HepG2 (cell line): ENCODE data around the gene AP1S3. TPM values are rescaled to one million over a fixed set of nuclear protein-coding genes. Genes with fewer than 3 reads are reported as not detected.
A peak's percentile ranks its signal among the peaks of the same experiment; 100 is the strongest.

Experiments
- ADNP ChIP-seq: sonication (generic); formaldehyde crosslinking; IDR thresholded peaks from 2 replicates; pipeline ENCODE4 v1.4.0; 2020; ENCODE audit warnings: missing genetic modification reagents
- CCAR2 ChIP-seq: fragments of 200-400 bp; formaldehyde crosslinking; optimal IDR thresholded peaks from 2 replicates; pipeline ENCODE3; 2018; ENCODE audit warnings: low read depth, mild to moderate bottlenecking, low read length, moderate library complexity
- MIER2 ChIP-seq: IDR thresholded peaks from 2 replicates; pipeline ENCODE4 v1.6.1; 2016; ENCODE audit warnings: missing biosample characterization, missing genetic modification reagents
- SIN3A ChIP-seq: IDR thresholded peaks from 2 replicates; pipeline ENCODE4 v1.6.1; 2011; ENCODE audit warnings: low read depth, mild to moderate bottlenecking, control low read depth, low read length, borderline replicate concordance
- ZNF547 ChIP-seq: sonication (generic); formaldehyde crosslinking; IDR thresholded peaks from 2 replicates; pipeline ENCODE4 v1.5.1; 2020; ENCODE audit warnings: mild to moderate bottlenecking, missing genetic modification reagents
- ZNF569 ChIP-seq: sonication (generic); formaldehyde crosslinking; IDR thresholded peaks from 2 replicates; pipeline ENCODE4 v1.5.0; 2020; ENCODE audit warnings: mild to moderate bottlenecking, missing genetic modification reagents, moderate library complexity, borderline replicate concordance
- ZNF644 ChIP-seq: IDR thresholded peaks from 2 replicates; pipeline ENCODE4 v1.6.1; 2016; ENCODE audit warnings: low read depth
- polyA plus RNA-seq, 8 experiments: library from polyadenylated mRNA; depleted of rRNA in 3 of 8; stranded (reverse) in 7 of 8; unstranded in 1 of 8; fragments of >200 nt; fragmentation: Illumina TruSeq in 4 of 8; extraction: Trizol in 4 of 8; gene quantifications; 2 replicates each; pipeline versions ENCODE4 v1.2.1 to v1.2.3, GENCODE V29; 2011 to 2016; ENCODE audit warnings: low read depth in 4 of 8, missing spikeins in 1 of 8, mixed read lengths in 1 of 8; ENCODE audit not compliant: insufficient read depth in 1 of 8
- total RNA-seq, 5 experiments: library from RNA; depleted of rRNA; stranded (reverse); fragments of >200 nt; fragmentation: Illumina TruSeq; extraction: Trizol; gene quantifications; 2 replicates each; pipeline ENCODE4 v1.2.3, GENCODE V29; 2016; ENCODE audit warnings: low read depth in 1 of 5
- TF ChIP-seq, protein P1 (sequence below): sonication (generic); formaldehyde crosslinking; conservative IDR thresholded peaks from 2 replicates; pipeline ENCODE4 v1.4.0; 2020; ENCODE audit warnings: missing genetic modification reagents
- TF ChIP-seq, protein P2 (sequence below): sonication (generic); formaldehyde crosslinking; IDR thresholded peaks from 2 replicates; pipeline ENCODE4 v1.4.0; 2020; ENCODE audit warnings: mild to moderate bottlenecking, missing genetic modification reagents
- TF ChIP-seq, protein P3 (sequence below): sonication (generic); formaldehyde crosslinking; conservative IDR thresholded peaks from 2 replicates; pipeline ENCODE4 v1.4.0; 2020; ENCODE audit warnings: missing genetic modification reagents
- TF ChIP-seq, protein P4 (sequence below): IDR thresholded peaks from 2 replicates; pipeline ENCODE4 v1.6.1; 2016
- TF ChIP-seq, protein P5 (sequence below): sonication (generic); formaldehyde crosslinking; IDR thresholded peaks from 2 replicates; pipeline ENCODE4 v1.4.0; 2020; ENCODE audit warnings: missing genetic modification reagents
- TF ChIP-seq, protein P6 (sequence below): sonication (generic); formaldehyde crosslinking; IDR thresholded peaks from 2 replicates; pipeline ENCODE4 v1.4.0; 2020; ENCODE audit warnings: missing genetic modification reagents, borderline replicate concordance

The AP1S3 gene
- total and polyA plus RNA-seq, 2 of the 13 experiments (the other 11 are each of a cell fraction or from before 2014, with no cell fraction given) = 3.0 to 16.3 TPM

DNA sequence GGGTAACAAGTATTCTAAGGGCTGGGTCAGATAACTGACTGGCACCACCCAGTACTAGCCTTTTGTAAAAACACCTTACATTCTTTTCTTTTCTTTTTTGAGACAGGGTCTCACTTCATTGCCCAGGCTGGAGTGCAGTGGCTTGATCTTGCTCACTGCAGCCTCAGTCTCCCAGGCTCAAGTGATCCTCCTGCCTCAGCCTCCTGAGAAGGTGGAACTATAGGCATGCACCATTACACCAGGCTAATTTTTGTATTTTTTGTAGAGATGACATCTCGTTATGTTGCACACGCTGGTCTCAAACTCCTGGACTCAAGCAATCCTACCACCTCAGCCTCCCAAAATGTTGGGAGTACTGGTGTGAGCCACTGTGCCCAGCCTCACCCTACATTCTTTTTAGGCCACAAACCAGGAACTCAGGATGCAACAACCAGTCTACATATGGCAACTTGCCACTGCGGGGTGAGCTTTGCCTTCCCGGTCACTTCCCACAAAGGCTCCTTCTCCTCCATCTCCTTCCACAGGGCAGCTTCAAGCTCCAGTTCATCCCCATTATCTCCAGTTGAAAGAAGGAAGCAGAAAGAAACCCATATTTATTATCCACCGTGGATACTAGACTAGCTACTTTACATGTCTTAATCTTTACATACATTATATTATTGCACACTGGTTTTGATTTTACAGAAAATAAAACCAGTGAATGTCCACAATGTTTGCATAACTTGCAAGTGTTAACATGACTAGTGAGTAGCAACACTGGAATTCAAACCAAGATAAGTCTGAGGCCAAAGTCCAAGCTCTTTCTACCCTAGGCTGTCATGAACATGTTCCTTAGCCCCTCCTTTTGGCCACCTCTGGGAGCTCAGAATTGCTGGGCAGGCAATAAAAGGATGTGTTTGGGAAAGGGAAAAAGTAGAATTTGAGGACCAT lies 23.7 kb upstream of the AP1S3 start (continued):
- TF ChIP-seq, protein P1, sequence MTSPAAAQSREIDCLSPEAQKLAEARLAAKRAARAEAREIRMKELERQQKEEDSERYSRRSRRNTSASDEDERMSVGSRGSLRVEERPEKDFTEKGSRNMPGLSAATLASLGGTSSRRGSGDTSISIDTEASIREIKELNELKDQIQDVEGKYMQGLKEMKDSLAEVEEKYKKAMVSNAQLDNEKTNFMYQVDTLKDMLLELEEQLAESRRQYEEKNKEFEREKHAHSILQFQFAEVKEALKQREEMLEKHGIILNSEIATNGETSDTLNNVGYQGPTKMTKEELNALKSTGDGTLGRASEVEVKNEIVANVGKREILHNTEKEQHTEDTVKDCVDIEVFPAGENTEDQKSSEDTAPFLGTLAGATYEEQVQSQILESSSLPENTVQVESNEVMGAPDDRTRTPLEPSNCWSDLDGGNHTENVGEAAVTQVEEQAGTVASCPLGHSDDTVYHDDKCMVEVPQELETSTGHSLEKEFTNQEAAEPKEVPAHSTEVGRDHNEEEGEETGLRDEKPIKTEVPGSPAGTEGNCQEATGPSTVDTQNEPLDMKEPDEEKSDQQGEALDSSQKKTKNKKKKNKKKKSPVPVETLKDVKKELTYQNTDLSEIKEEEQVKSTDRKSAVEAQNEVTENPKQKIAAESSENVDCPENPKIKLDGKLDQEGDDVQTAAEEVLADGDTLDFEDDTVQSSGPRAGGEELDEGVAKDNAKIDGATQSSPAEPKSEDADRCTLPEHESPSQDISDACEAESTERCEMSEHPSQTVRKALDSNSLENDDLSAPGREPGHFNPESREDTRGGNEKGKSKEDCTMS (CRISPR knock-in tag) = no peak
- no peak for TF ChIP-seq CCAR2
- TF ChIP-seq, protein P2, sequence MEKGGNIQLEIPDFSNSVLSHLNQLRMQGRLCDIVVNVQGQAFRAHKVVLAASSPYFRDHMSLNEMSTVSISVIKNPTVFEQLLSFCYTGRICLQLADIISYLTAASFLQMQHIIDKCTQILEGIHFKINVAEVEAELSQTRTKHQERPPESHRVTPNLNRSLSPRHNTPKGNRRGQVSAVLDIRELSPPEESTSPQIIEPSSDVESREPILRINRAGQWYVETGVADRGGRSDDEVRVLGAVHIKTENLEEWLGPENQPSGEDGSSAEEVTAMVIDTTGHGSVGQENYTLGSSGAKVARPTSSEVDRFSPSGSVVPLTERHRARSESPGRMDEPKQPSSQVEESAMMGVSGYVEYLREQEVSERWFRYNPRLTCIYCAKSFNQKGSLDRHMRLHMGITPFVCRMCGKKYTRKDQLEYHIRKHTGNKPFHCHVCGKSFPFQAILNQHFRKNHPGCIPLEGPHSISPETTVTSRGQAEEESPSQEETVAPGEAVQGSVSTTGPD = no peak
- no peak for TF ChIP-seq ADNP
- no peak for TF ChIP-seq ZNF569 (CRISPR knock-in tag)
- TF ChIP-seq ZNF644 (CRISPR knock-in tag) = peak; percentile 78
- TF ChIP-seq, protein P3, sequence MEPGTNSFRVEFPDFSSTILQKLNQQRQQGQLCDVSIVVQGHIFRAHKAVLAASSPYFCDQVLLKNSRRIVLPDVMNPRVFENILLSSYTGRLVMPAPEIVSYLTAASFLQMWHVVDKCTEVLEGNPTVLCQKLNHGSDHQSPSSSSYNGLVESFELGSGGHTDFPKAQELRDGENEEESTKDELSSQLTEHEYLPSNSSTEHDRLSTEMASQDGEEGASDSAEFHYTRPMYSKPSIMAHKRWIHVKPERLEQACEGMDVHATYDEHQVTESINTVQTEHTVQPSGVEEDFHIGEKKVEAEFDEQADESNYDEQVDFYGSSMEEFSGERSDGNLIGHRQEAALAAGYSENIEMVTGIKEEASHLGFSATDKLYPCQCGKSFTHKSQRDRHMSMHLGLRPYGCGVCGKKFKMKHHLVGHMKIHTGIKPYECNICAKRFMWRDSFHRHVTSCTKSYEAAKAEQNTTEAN (CRISPR knock-in tag) = peak; percentile 94
- TF ChIP-seq, protein P4, sequence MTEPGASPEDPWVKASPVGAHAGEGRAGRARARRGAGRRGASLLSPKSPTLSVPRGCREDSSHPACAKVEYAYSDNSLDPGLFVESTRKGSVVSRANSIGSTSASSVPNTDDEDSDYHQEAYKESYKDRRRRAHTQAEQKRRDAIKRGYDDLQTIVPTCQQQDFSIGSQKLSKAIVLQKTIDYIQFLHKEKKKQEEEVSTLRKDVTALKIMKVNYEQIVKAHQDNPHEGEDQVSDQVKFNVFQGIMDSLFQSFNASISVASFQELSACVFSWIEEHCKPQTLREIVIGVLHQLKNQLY (CRISPR knock-in tag) = peak; percentile 43; the same call in 1 of the 2 replicates
- TF ChIP-seq, protein P5, sequence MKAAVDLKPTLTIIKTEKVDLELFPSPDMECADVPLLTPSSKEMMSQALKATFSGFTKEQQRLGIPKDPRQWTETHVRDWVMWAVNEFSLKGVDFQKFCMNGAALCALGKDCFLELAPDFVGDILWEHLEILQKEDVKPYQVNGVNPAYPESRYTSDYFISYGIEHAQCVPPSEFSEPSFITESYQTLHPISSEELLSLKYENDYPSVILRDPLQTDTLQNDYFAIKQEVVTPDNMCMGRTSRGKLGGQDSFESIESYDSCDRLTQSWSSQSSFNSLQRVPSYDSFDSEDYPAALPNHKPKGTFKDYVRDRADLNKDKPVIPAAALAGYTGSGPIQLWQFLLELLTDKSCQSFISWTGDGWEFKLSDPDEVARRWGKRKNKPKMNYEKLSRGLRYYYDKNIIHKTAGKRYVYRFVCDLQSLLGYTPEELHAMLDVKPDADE = no peak
- no peak for TF ChIP-seq MIER2
- TF ChIP-seq, protein P6, sequence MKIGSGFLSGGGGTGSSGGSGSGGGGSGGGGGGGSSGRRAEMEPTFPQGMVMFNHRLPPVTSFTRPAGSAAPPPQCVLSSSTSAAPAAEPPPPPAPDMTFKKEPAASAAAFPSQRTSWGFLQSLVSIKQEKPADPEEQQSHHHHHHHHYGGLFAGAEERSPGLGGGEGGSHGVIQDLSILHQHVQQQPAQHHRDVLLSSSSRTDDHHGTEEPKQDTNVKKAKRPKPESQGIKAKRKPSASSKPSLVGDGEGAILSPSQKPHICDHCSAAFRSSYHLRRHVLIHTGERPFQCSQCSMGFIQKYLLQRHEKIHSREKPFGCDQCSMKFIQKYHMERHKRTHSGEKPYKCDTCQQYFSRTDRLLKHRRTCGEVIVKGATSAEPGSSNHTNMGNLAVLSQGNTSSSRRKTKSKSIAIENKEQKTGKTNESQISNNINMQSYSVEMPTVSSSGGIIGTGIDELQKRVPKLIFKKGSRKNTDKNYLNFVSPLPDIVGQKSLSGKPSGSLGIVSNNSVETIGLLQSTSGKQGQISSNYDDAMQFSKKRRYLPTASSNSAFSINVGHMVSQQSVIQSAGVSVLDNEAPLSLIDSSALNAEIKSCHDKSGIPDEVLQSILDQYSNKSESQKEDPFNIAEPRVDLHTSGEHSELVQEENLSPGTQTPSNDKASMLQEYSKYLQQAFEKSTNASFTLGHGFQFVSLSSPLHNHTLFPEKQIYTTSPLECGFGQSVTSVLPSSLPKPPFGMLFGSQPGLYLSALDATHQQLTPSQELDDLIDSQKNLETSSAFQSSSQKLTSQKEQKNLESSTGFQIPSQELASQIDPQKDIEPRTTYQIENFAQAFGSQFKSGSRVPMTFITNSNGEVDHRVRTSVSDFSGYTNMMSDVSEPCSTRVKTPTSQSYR (CRISPR knock-in tag) = no peak
- no peak for TF ChIP-seq ZNF547
- TF ChIP-seq SIN3A = no peak
